Motor neuron (in vitro differentiated cells): Measurements from ENCODE around the gene NRP1. TPM values are rescaled to one million over a fixed set of nuclear protein-coding genes. Genes with fewer than 3 reads are reported as not detected.
"Not testable (repeated sequence)": the region's sequence is repeated elsewhere in the genome, so short reads cannot be mapped to it uniquely, and the experiment has no call there.

Experiments
- ATAC-seq, 8 experiments: fragments of 200-7000 bp; cut with Tn5 transposase; replicated peaks in 6 of 8; 2 replicates each; pipeline ENCODE4 v1.8.0; 2021; ENCODE audit warnings: mild to moderate bottlenecking in 8 of 8, moderate library complexity in 8 of 8
- H3K27ac ChIP-seq, 2 donors: fragments of 250-450 bp; sonication (Bioruptor Pico); 2 replicates each; pipeline ENCODE4 v1.9.0; 2021; ENCODE audit warnings: antibody characterized with exemption in 2 of 2, mild to moderate bottlenecking in 2 of 2, moderate library complexity in 1 of 2
- H3K4me1 ChIP-seq, 2 donors: fragments of 250-450 bp; sonication (Bioruptor Pico); replicated peaks in 1 of 2; 2 replicates each; pipeline ENCODE4 v1.6.1; 2021; ENCODE audit warnings: antibody characterized with exemption in 2 of 2, mild to moderate bottlenecking in 2 of 2, moderate library complexity in 1 of 2
- H3K4me3 ChIP-seq, 5 donors: fragments of 250-450 bp; sonication (Bioruptor Pico); 2 replicates each; pipeline ENCODE4 v1.9.0; 2021; ENCODE audit warnings: antibody characterized with exemption in 5 of 5, mild to moderate bottlenecking in 5 of 5, moderate library complexity in 4 of 5
- WGBS, 10 experiments: fragments of 450-650 bp; shearing (Covaris generic); methylation state at CpG; one replicate each; pipeline ENCODE4 v1.0.0; 2022; 5-methylcytosine and 5-hydroxymethylcytosine counted together
- in situ Hi-C, 9 experiments: fragments of 400-800 bp; cut with MboI; loops; one replicate each; pipeline ENCODE4 v1.15.0; 2021; ENCODE audit warnings: low sequenced_read_pairs in 9 of 9, low pct_unique_long_range_greater_than_20kb in 2 of 9; ENCODE audit not compliant: unreplicated experiment in 9 of 9
- total RNA-seq, 8 experiments: library from RNA; unstranded; fragments of 300-600 nt; gene quantifications; 2 replicates each; pipeline versions ENCODE4 v1.2.3 to v1.2.4, GENCODE V29; 2022

The NRP1 gene
- 10 to 100 TPM; 35.7 to 84.8 (median 61.7) TPM for total RNA-seq

GRCh38 chr10:33334153-33334804 lies at the start of gene NRP1:
TSS of gene NRP1 (minus strand) at chr10:33334667. CDS start at chr10:33334382, 285 bp downstream.
- WGBS, 10 experiments: 0 to 14% (median 0%) methylated on average over 4 to 18 of the region's 44 CpGs; no CpG with 5 or more reads in 7 of the 10 experiments
- ATAC-seq: peak in 6 of 8 experiments; percentile 0 to 7 (median 2)
- H3K27ac ChIP-seq: peak within 1 kb of the TSS; percentile 85 to 92

GRCh38 chr10:33384201-33384600 lies 49.7 kb upstream of the NRP1 start:
- in situ Hi-C loops, H3K4me3 ChIP-seq, ATAC-seq, H3K27ac ChIP-seq: not testable (repeated sequence)
- peaks cover 21 to 33% of the 10 kb centered on the region in 2 donors for H3K4me1 ChIP-seq
- 87 to 100% (median 100%) methylated on average over 1 to 3 of the region's 3 CpGs; no CpG with 5 or more reads in 3 of the 10 experiments for WGBS, 10 experiments

More at GRCh38 chr10:33334153-33334804, at the start of gene NRP1:
- peaks cover 23 to 25% of the 10 kb centered on the region in 2 donors for H3K4me1 ChIP-seq
- in situ Hi-C loops: loop anchor here in 4 of 9 experiments (10.0 to 25.0 kb wide), 3 partner anchors 328 to 1303 kb away; no protein-coding TSS in a partner anchor
- H3K4me3 ChIP-seq: peak within 1 kb of the TSS; percentile 59 to 95 (median 69)

- ATAC-seq: peak in 4 of 8 experiments; percentile 45 to 51 (median 48)
- in situ Hi-C loops: no loop called here
- Histone ChIP-seq H3K4me3 (no peak overlapping the region), H3K27ac (no peak overlapping the region), H3K4me1 (peaks cover 21 to 33% of the 10 kb centered on the region in 2 donors)
- 6 to 100% (median 80%) methylated on average over 1 to 4 of the region's 4 CpGs for WGBS, 10 experiments
Measured at GRCh38 chr10:33382921-33383713, 48.6 kb upstream of the NRP1 start.

GRCh38 chr10:33382216-33382600 lies 47.7 kb upstream of the NRP1 start:
- no peak overlapping the region for H3K4me3 ChIP-seq
- peak in 6 of 8 experiments; percentile 7 to 72 (median 61) for ATAC-seq
- in situ Hi-C loops: no loop called here
- peak overlapping the region; percentile 55 to 73 for H3K27ac ChIP-seq
- peaks cover 21 to 33% of the 10 kb centered on the region in 2 donors for H3K4me1 ChIP-seq
- 0 to 29% (median 0%) methylated on average over 1 to 2 of the region's 2 CpGs; no CpG with 5 or more reads in 4 of the 10 experiments for WGBS, 10 experiments

- peaks cover 21 to 33% of the 10 kb centered on the region in 2 donors for H3K4me1 ChIP-seq
- peak overlapping the region; percentile 55 to 73 for H3K27ac ChIP-seq
- 0 to 62% (median 40%) methylated on average over 5 to 12 of the region's 12 CpGs for WGBS, 10 experiments
- in situ Hi-C loops: no loop called here
- ATAC-seq: peak; percentile 62 to 94 (median 88)
- H3K4me3 ChIP-seq: no peak overlapping the region
Measured at GRCh38 chr10:33381451-33382215, 47.2 kb upstream of the NRP1 start.

- Histone ChIP-seq H3K4me3 (no peak overlapping the region), H3K4me1 (peaks cover 15 to 21% of the 10 kb centered on the region in 2 donors), H3K27ac (no peak overlapping the region)
- 0 to 100% (median 80%) methylated on average over 2 to 3 of the region's 4 CpGs; no CpG with 5 or more reads in 1 of the 10 experiments for WGBS, 10 experiments
- in situ Hi-C loops: no loop called here
- peak in 2 of 8 experiments; percentile 49 to 52 for ATAC-seq
Measured at GRCh38 chr10:33377658-33378025, 43.2 kb upstream of the NRP1 start.

- no peak overlapping the region for H3K4me3 ChIP-seq
- peaks cover 10 to 16% of the 10 kb centered on the region in 2 donors for H3K4me1 ChIP-seq
- H3K27ac ChIP-seq: no peak overlapping the region
- peak in 2 of 8 experiments; percentile 29 to 31 for ATAC-seq
- 0 to 100% (median 85%) methylated on average over 1 to 4 of the region's 4 CpGs for WGBS, 10 experiments
- in situ Hi-C loops: no loop called here
Measured at GRCh38 chr10:33376976-33377657, 42.6 kb upstream of the NRP1 start.

- Histone ChIP-seq H3K4me1 (peaks cover 4 to 10% of the 10 kb centered on the region in 2 donors), H3K27ac (no peak overlapping the region), H3K4me3 (no peak overlapping the region)
- ATAC-seq: no peak
- in situ Hi-C loops: no loop called here
- WGBS, 10 experiments: 20 to 100% (median 98%) methylated on average over 1 to 2 of the region's 2 CpGs
Measured at GRCh38 chr10:33376476-33376875, 42.0 kb upstream of the NRP1 start.

- WGBS, 10 experiments: 100% methylated on average over 1 to 2 of the region's 2 CpGs; no CpG with 5 or more reads in 6 of the 10 experiments
- no peak for ATAC-seq
- Histone ChIP-seq H3K27ac (no peak overlapping the region), H3K4me3 (no peak overlapping the region), H3K4me1 (no peaks in the 10 kb centered on the region)
- in situ Hi-C loops: no loop called here
Measured at GRCh38 chr10:33373263-33373662, 38.8 kb upstream of the NRP1 start.

GRCh38 chr10:33371234-33371633 lies 36.8 kb upstream of the NRP1 start:
- WGBS, 10 experiments: 78 to 100% (median 91%) methylated on average over 1 to 4 of the region's 4 CpGs
- Histone ChIP-seq H3K4me1 (no peaks in the 10 kb centered on the region), H3K4me3 (no peak overlapping the region), H3K27ac (no peak overlapping the region)
- in situ Hi-C loops: no loop called here
- no peak for ATAC-seq

- no peak overlapping the region for H3K4me3 ChIP-seq
- 75 to 100% (median 100%) methylated on average over 1 to 2 of the region's 2 CpGs; no CpG with 5 or more reads in 5 of the 10 experiments for WGBS, 10 experiments
- in situ Hi-C loops: no loop called here
Measured at GRCh38 chr10:33370434-33370930, 36.0 kb upstream of the NRP1 start.

GRCh38 chr10:33368086-33368485 lies 33.6 kb upstream of the NRP1 start:
- no peak for ATAC-seq
- no peak overlapping the region for H3K27ac ChIP-seq
- H3K4me1 ChIP-seq: no peaks in the 10 kb centered on the region
- in situ Hi-C loops: no loop called here
- 80 to 100% (median 100%) methylated on average over 1 to 3 of the region's 4 CpGs; no CpG with 5 or more reads in 2 of the 10 experiments for WGBS, 10 experiments
- no peak overlapping the region for H3K4me3 ChIP-seq

More at GRCh38 chr10:33370434-33370930, 36.0 kb upstream of the NRP1 start:
- Histone ChIP-seq H3K4me1 (no peaks in the 10 kb centered on the region), H3K27ac (no peak overlapping the region)
- no peak for ATAC-seq
